ENCODE data around the gene KDM1A.
"Not testable (repeated sequence)": the region's sequence is repeated elsewhere in the genome, so short reads cannot be mapped to it uniquely, and the experiment has no call there.

KDM1A gene

DNA sequence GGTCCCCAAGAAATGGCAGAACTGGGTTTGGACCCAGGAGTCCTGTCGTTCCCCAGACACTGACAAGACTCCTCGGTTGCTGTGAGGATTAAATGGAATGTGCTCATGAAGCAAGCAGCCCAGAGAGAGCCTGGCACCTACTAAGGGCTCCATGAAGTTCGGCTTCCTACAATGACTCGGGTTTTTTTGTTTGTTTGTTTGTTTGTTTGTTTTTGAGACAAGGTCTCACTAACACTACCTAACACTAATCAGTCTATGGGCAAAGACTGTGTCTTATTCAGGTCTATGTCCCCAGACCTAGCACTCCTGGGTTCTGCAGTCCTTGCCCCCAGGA is 43.2 kb upstream of the KDM1A start:
- DNase-seq (ENCODE audit: insufficient read length, low spot score) (no peak), FAIRE-seq (no peak)
- TF ChIP-seq, protein P1, sequence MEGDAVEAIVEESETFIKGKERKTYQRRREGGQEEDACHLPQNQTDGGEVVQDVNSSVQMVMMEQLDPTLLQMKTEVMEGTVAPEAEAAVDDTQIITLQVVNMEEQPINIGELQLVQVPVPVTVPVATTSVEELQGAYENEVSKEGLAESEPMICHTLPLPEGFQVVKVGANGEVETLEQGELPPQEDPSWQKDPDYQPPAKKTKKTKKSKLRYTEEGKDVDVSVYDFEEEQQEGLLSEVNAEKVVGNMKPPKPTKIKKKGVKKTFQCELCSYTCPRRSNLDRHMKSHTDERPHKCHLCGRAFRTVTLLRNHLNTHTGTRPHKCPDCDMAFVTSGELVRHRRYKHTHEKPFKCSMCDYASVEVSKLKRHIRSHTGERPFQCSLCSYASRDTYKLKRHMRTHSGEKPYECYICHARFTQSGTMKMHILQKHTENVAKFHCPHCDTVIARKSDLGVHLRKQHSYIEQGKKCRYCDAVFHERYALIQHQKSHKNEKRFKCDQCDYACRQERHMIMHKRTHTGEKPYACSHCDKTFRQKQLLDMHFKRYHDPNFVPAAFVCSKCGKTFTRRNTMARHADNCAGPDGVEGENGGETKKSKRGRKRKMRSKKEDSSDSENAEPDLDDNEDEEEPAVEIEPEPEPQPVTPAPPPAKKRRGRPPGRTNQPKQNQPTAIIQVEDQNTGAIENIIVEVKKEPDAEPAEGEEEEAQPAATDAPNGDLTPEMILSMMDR (IDR thresholded peaks at IDR 0.05; ENCODE audit: insufficient read depth, missing control alignments), result no peak

DNA sequence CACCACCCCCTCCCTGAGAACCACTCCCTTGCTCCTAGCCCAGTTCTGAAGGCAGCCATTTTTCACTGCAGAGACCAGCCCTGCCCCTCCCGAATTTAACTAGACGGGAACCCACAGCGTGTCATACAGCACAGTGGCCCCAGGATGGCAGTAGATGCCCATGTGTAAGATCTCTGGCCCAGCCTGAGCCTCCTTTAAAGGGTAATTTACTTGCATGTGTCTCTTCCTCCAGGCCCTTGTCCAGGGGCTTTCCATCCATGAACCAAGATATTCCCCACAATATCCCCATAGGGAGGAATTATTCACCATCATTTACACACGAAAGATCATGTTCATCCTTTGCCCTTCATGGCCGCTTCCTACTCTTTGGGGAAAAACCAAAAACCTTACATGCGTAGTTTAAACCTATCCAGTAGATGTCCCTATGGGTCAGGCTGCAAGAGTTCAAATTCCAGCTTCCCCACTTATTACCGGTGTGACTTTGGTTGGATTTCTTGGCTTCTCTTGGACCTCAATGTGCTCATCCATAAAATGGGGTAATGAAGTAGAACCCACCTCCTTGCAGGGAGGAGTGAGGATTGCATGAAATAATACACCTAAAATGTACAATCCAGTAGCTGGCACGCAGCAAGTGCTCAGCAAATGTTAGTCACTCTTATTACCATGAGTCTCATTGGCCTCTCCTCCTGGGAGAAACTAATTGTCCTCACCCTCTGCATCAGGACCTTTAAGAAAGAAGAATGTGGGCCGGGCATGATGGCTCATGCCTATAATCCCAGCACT is 42.6 kb upstream of the KDM1A start:
- TF ChIP-seq, protein P1 (IDR thresholded peaks at IDR 0.05; ENCODE audit: insufficient read depth, missing control alignments), result peak; percentile 90
- no peak for FAIRE-seq
- no peak for DNase-seq (ENCODE audit: insufficient read length, low spot score)

DNA sequence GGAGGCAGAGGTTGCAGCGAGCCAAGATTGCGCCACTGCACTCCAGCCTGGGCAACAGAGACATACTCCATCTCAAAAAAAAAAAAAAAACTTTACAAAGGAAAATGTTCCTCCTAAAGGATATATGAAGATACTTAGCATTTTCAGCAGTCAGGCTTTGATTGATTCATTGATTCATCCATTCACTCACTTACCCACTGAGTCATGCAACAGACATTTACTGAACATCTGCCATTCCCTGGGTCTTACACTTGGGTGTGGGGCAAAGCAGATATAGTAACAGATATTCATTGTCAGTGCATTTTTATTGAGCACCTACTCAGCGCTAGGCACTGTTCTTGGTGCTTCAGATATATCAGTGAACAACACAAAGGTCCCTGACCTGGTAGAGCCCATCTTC is 41.0 kb upstream of the KDM1A start:
- no peak for FAIRE-seq
- TF ChIP-seq, protein P1 (IDR thresholded peaks at IDR 0.05; ENCODE audit: insufficient read depth, missing control alignments), result no peak
- no peak for DNase-seq (ENCODE audit: insufficient read length, low spot score)

DNA sequence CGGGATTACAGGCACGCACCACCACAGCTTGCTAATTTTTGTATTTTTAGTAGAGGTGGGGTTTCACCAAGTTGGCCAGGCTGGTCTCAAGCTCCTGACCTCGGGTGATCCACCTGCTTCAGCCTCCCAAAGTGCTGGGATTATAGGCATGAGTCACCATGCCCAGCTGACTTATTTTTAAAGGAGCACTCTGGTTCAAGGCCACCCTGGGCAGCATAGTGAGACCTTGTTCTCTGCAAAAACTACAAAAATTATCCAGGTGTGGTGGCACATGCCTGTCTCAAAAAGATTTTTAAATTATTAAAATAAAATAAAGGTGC is 38.8 kb upstream of the KDM1A start:
- DNase-seq (ENCODE audit: insufficient read length, low spot score); FAIRE-seq: not testable (repeated sequence)

DNA sequence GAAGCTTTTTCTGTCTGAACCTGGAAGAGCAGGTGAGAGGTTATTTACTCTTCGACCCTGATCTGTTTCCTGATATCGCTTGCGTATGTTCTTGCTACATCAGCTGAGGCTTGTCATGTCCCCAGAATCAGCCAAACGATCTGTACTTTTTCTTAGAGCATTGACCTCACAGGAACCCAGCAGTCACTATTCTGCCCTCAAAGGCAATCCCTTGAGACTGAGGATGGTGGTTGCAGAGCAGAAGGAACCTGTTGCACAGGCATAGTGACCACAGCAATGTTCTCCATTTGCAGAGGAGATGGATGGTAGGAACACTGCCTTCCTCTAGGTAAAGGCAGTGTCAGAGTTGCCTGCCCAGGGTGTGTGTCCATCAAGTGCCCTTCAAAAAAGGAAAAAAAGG is 35.3 kb upstream of the KDM1A start:
- no peak for DNase-seq (ENCODE audit: insufficient read length, low spot score)
- TF ChIP-seq, protein P1 (IDR thresholded peaks at IDR 0.05; ENCODE audit: insufficient read depth, missing control alignments), result no peak
- FAIRE-seq, result no peak

DNA sequence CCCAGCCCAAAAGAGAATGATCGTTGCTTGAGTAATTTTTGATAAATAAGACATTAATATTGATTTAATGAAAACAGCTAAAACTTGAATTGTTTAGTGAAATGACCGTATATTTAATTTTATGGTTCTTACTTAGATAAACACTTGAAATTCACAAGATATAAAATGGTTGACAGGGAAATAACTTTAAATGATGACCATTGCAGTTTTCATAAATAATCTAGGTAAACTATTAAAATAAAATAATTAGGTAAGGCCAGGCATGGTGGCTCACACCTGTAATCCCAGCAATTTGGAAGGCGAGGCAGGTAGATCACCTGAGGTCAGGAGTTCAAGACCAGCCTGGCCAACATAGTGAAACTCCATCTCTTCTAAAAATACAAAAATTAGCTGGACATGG is 26.9 kb upstream of the KDM1A start:
- not testable (repeated sequence) for DNase-seq (ENCODE audit: insufficient read length, low spot score); FAIRE-seq

DNA sequence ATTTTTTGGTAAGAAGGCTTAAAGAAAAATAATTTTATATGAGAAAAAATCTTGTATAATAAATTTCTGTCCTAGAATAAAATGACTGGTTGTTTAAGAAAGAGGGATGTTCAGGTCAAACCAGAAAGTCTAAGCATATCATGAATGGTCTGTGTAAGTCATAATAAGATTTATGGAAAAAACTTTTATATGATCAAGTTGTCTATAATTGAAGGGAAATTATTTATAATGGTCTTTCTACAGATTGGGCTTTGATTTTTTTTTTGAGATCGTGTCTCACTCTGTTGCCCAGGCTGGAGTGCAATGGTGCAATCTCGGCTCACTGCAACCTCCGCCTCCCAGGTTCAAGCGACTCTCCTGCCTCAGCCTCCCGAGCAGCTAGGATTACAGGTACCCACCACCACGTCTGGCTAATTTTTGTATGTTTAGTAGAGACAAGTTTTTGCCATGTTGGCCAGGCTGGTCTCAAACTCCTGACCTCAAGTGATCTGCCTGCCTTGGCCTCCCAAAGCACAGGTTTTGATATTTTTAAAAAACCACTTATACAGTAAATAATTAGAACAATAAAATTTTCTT is 26.0 kb upstream of the KDM1A start:
- not testable (repeated sequence) for DNase-seq (ENCODE audit: insufficient read length, low spot score)

DNA sequence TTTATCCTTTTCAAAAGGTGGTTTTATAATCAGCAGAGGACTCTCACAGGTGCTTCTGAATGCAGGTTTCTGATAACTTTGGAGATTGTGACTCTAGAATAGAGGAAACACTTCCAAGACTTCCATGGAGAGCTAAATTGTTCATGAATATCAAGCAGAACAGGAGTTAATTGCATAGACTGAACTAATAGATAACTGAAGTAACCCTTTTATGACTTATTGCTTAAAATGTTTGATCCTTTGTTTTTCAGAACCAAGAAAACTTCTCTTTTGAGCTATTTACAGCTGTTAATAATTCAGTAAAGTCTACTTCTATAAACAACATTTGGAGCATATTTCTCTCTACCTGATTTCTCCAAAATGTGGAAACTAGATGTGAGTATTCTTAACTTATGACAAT is 23.5 kb upstream of the KDM1A start:
- FAIRE-seq (no peak), DNase-seq (ENCODE audit: insufficient read length, low spot score) (no peak)
- TF ChIP-seq, protein P1 (IDR thresholded peaks at IDR 0.05; ENCODE audit: insufficient read depth, missing control alignments), result no peak

More for the DNA sequence above, 26.0 kb upstream of the KDM1A start:
- not testable (repeated sequence) for FAIRE-seq

DNA sequence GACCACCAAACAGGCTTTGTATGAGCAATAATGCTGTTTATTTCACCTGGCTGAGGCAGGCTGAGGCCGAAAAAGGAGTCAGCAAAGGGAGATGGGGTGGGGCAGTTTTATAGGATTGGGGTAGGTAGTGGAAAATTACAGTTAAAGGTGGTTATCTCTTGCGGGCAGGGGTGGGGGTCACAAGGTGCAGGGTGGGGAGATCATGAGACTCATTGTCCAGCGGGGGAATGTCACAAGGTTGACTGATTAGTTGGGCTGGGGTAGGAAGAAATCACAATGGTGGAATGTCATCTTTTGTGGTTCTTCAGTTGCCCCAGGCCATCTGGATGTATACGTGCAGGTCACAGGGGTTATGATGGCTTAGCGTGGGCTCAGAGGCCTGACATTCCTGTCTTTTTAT is 21.7 kb upstream of the KDM1A start:
- not testable (repeated sequence) for FAIRE-seq; DNase-seq (ENCODE audit: insufficient read length, low spot score)

DNA sequence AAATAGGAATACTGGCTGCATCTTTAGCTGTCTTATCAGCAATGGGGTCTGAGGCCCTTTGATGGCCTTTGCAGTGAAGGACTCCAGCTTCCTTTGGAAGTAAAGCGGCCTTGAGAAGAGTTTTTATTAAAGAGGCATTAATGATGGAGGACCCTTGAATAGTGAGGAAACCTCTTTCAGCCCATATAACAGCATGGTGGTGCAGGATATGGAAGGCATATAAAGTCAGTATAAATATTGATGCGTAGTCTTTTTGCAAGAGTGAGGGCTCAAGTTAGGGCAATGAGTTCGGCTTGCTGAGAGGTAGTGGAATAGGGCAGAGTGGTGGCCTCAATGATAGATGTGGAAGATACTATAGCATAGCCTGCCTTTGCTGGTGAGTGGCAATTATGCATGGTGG is 19.1 kb upstream of the KDM1A start:
- not testable (repeated sequence) for DNase-seq (ENCODE audit: insufficient read length, low spot score); FAIRE-seq

DNA sequence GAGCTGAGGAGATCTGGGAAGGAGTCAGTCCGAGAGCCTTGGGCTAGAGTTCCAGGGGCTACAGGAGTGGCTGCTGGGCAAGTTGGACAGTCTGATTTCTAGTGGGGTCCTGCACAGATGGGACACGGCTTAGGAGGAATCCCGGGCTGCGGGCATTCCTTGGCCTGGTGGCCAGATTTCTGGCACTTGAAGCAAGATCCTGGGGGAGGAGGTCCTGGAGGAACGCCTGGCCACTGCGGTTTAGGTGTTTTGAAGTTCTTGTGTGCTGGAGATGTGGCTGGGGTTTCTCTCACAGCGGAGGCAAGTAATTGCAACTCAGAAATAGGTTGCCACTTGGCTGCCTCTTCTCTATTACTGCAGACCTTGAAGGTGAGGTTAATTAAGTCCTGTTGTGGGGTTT is 17.1 kb upstream of the KDM1A start:
- DNase-seq (ENCODE audit: insufficient read length, low spot score); FAIRE-seq: not testable (repeated sequence)

Data from D721Med (cell line).